HepG2 (cell line): ENCODE data around the gene ZMIZ2. TPM values are rescaled to one million over a fixed set of nuclear protein-coding genes. Genes with fewer than 3 reads are reported as not detected.

Source experiments
- ATAD3A ChIP-seq: sonication (generic); formaldehyde crosslinking; IDR thresholded peaks from 2 replicates; pipeline ENCODE4 v1.4.0; 2020; ENCODE audit warnings: missing genetic modification reagents
- ELF1 ChIP-seq: sonication (generic); formaldehyde crosslinking; IDR thresholded peaks from 2 replicates; pipeline ENCODE4 v1.4.0; 2020; ENCODE audit warnings: missing genetic modification reagents
- ERF ChIP-seq: IDR thresholded peaks from 2 replicates; pipeline ENCODE4 v1.6.1; 2018; ENCODE audit warnings: missing biosample characterization, missing genetic modification reagents
- FOXK1 ChIP-seq: sonication (generic); formaldehyde crosslinking; IDR thresholded peaks from 2 replicates; pipeline ENCODE4 v1.4.0; 2020; ENCODE audit warnings: low read depth, missing genetic modification reagents, borderline replicate concordance
- HDAC2 ChIP-seq: sonication (generic); formaldehyde crosslinking; IDR thresholded peaks from 2 replicates; pipeline ENCODE4 v1.4.0; 2020; ENCODE audit warnings: missing genetic modification reagents
- NCOA1 ChIP-seq: sonication (generic); formaldehyde crosslinking; IDR thresholded peaks from 2 replicates; pipeline ENCODE4 v1.9.0; 2021; ENCODE audit warnings: missing genetic modification reagents
- POLR2G ChIP-seq: fragments of 200-400 bp; formaldehyde crosslinking; IDR thresholded peaks from 2 replicates; pipeline ENCODE4 v1.6.1; 2018; ENCODE audit warnings: mild to moderate bottlenecking, low read depth, low read length, moderate library complexity
- RBM22 ChIP-seq: fragments of 200-400 bp; formaldehyde crosslinking; optimal IDR thresholded peaks from 2 replicates; pipeline ENCODE3; 2017; ENCODE audit warnings: mild to moderate bottlenecking, low read length, moderate library complexity
- SNRNP70 ChIP-seq: fragments of 200-400 bp; formaldehyde crosslinking; IDR thresholded peaks from 2 replicates; pipeline ENCODE4 v1.6.1; 2017; ENCODE audit warnings: mild to moderate bottlenecking, low read depth, low read length, moderate library complexity
- SPEN ChIP-seq: sonication (generic); formaldehyde crosslinking; IDR thresholded peaks from 2 replicates; pipeline ENCODE4 v1.5.1; 2020; ENCODE audit warnings: low read depth, mild to moderate bottlenecking, missing genetic modification reagents
- SRY ChIP-seq: sonication (generic); formaldehyde crosslinking; IDR thresholded peaks from 2 replicates; pipeline ENCODE4 v1.8.0; 2022; ENCODE audit warnings: mild to moderate bottlenecking, missing genetic modification reagents
- TERF1 ChIP-seq: sonication (generic); formaldehyde crosslinking; IDR thresholded peaks from 2 replicates; pipeline ENCODE4 v1.8.0; 2022; ENCODE audit warnings: mild to moderate bottlenecking, missing genetic modification reagents, moderate library complexity
- YY1 ChIP-seq: IDR thresholded peaks from 2 replicates; pipeline ENCODE4 v1.6.1; 2011; ENCODE audit warnings: low read length, low read depth, moderate library complexity, mild to moderate bottlenecking; ENCODE audit not compliant: insufficient read depth, insufficient replicate concordance
- ZFP90 ChIP-seq: sonication (generic); formaldehyde crosslinking; IDR thresholded peaks from 2 replicates; pipeline ENCODE4 v1.8.0; 2022; ENCODE audit warnings: missing genetic modification reagents, mild to moderate bottlenecking, inconsistent platforms, borderline replicate concordance
- ZNF10 ChIP-seq: sonication (generic); formaldehyde crosslinking; IDR thresholded peaks from 2 replicates; pipeline ENCODE4 v1.4.0; 2020; ENCODE audit warnings: mild to moderate bottlenecking, low read depth, missing genetic modification reagents, borderline replicate concordance
- ZNF33A ChIP-seq: sonication (generic); formaldehyde crosslinking; IDR thresholded peaks from 2 replicates; pipeline ENCODE4 v1.5.1; 2020; ENCODE audit warnings: missing genetic modification reagents, mild to moderate bottlenecking, moderate library complexity, borderline replicate concordance
- ZNF460 ChIP-seq: sonication (generic); formaldehyde crosslinking; IDR thresholded peaks from 2 replicates; pipeline ENCODE4 v1.5.1; 2020; ENCODE audit warnings: missing genetic modification reagents, mild to moderate bottlenecking, borderline replicate concordance
- ZNF83 ChIP-seq: sonication (generic); formaldehyde crosslinking; IDR thresholded peaks from 2 replicates; pipeline ENCODE4 v1.4.0; 2020; ENCODE audit warnings: missing genetic modification reagents, mild to moderate bottlenecking, borderline replicate concordance
- polyA plus RNA-seq, 8 experiments: library from polyadenylated mRNA; depleted of rRNA in 3 of 8; stranded (reverse) in 7 of 8; unstranded in 1 of 8; fragments of >200 nt; fragmentation: Illumina TruSeq in 4 of 8; extraction: Trizol in 4 of 8; gene quantifications; 2 replicates each; pipeline versions ENCODE4 v1.2.1 to v1.2.3, GENCODE V29; 2011 to 2016; ENCODE audit warnings: low read depth in 4 of 8, missing spikeins in 1 of 8, mixed read lengths in 1 of 8; ENCODE audit not compliant: insufficient read depth in 1 of 8
- total RNA-seq, 5 experiments: library from RNA; depleted of rRNA; stranded (reverse); fragments of >200 nt; fragmentation: Illumina TruSeq; extraction: Trizol; gene quantifications; 2 replicates each; pipeline ENCODE4 v1.2.3, GENCODE V29; 2016; ENCODE audit warnings: low read depth in 1 of 5
- TF ChIP-seq, protein P1 (sequence below): sonication (generic); formaldehyde crosslinking; IDR thresholded peaks from 2 replicates; pipeline ENCODE4 v1.8.0; 2022; ENCODE audit warnings: mild to moderate bottlenecking, missing genetic modification reagents, borderline replicate concordance
- TF ChIP-seq, protein P2 (sequence below): sonication (generic); formaldehyde crosslinking; conservative IDR thresholded peaks from 2 replicates; pipeline ENCODE4 v1.5.0; 2020; ENCODE audit warnings: missing genetic modification reagents
- TF ChIP-seq, protein P3 (sequence below): sonication (generic); formaldehyde crosslinking; IDR thresholded peaks from 2 replicates; pipeline ENCODE4 v1.8.0; 2022; ENCODE audit warnings: missing genetic modification reagents, mild to moderate bottlenecking, borderline replicate concordance

The ZMIZ2 gene
- total and polyA plus RNA-seq, 2 of the 13 experiments (the other 11 are each of a cell fraction or from before 2014, with no cell fraction given), result 4.9 to 7.9 TPM

- TF ChIP-seq, protein P1, sequence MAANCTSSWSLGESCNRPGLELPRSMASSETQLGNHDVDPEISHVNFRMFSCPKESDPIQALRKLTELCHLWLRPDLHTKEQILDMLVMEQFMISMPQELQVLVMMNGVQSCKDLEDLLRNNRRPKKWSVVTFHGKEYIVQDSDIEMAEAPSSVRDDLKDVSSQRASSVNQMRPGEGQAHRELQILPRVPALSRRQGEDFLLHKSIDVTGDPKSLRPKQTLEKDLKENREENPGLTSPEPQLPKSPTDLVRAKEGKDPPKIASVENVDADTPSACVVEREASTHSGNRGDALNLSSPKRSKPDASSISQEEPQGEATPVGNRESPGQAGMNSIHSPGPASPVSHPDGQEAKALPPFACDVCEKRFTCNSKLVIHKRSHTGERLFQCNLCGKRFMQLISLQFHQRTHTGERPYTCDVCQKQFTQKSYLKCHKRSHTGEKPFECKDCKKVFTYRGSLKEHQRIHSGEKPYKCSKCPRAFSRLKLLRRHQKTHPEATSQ (CRISPR knock-in tag), result no peak
- TF ChIP-seq HDAC2 (CRISPR knock-in tag) (peak; percentile 36; the same call in 1 of the 2 replicates), TERF1 (CRISPR knock-in tag) (no peak), ZNF460 (CRISPR knock-in tag) (no peak), ELF1 (0 out of 2 replicates have a peak, but pooled peaks have one; percentile 18), SNRNP70 (no peak), SPEN (CRISPR knock-in tag) (no peak), YY1 (peak; percentile 48), ATAD3A (CRISPR knock-in tag) (no peak), ERF (CRISPR knock-in tag) (peak; percentile 34; the same call in 1 of the 2 replicates), ZNF33A (no peak), ZNF83 (no peak), ZFP90 (no peak), FOXK1 (no peak), SRY (CRISPR knock-in tag) (no peak), ZNF10 (CRISPR knock-in tag) (no peak), RBM22 (peak; percentile 61), NCOA1 (CRISPR knock-in tag) (no peak), POLR2G (peak; percentile 59)
- TF ChIP-seq, protein P2, sequence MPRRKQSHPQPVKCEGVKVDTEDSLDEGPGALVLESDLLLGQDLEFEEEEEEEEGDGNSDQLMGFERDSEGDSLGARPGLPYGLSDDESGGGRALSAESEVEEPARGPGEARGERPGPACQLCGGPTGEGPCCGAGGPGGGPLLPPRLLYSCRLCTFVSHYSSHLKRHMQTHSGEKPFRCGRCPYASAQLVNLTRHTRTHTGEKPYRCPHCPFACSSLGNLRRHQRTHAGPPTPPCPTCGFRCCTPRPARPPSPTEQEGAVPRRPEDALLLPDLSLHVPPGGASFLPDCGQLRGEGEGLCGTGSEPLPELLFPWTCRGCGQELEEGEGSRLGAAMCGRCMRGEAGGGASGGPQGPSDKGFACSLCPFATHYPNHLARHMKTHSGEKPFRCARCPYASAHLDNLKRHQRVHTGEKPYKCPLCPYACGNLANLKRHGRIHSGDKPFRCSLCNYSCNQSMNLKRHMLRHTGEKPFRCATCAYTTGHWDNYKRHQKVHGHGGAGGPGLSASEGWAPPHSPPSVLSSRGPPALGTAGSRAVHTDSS (CRISPR knock-in tag), result no peak
- TF ChIP-seq, protein P3, sequence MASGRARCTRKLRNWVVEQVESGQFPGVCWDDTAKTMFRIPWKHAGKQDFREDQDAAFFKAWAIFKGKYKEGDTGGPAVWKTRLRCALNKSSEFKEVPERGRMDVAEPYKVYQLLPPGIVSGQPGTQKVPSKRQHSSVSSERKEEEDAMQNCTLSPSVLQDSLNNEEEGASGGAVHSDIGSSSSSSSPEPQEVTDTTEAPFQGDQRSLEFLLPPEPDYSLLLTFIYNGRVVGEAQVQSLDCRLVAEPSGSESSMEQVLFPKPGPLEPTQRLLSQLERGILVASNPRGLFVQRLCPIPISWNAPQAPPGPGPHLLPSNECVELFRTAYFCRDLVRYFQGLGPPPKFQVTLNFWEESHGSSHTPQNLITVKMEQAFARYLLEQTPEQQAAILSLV (CRISPR knock-in tag), result no peak
These were observed 48.9 kb downstream of the ZMIZ2 start (continued) for GRCh38 chr7:44797329-44798258.
